Tibial artery (tissue), 4 donors: ENCODE data around the gene ZFAND3.

Source experiments
- DNase-seq, 2 donors: peaks; one replicate each; pipeline ENCODE4 v3.0.0-alpha.2; 2019
- H3K27ac ChIP-seq, 2 donors: fragments of 200-600 bp; sonication (generic) in 1 of 2; 1 replicate in 1 of 2; 2 replicates in 1 of 2; pipeline ENCODE4 v1.5.1; 2018 to 2019; ENCODE audit warnings: mild to moderate bottlenecking in 1 of 2
- H3K27me3 ChIP-seq, 2 donors: fragments of 200-600 bp; sonication (generic) in 1 of 2; one replicate each; pipeline versions ENCODE4 v1.5.1 to v1.6.0; 2016 to 2019
- H3K36me3 ChIP-seq, 3 donors: fragments of 200-600 bp; sonication (generic) in 2 of 3; one replicate each; pipeline ENCODE4 v1.5.1; 2016 to 2019; ENCODE audit warnings: mild to moderate bottlenecking in 2 of 3
- H3K4me1 ChIP-seq, 4 donors: fragments of 200-600 bp; sonication (generic) in 2 of 4; 1 replicate in 3 of 4; 2 replicates in 1 of 4; pipeline ENCODE4 v1.5.1; 2016 to 2019
- H3K4me3 ChIP-seq, 2 donors: fragments of 200-600 bp; sonication (generic) in 1 of 2; 1 replicate in 1 of 2; 2 replicates in 1 of 2; pipeline ENCODE4 v1.5.1; 2018 to 2019; ENCODE audit warnings: mild to moderate bottlenecking in 2 of 2
- H3K9me3 ChIP-seq, 3 donors: fragments of 200-600 bp; sonication (generic) in 1 of 3; one replicate each; pipeline ENCODE4 v1.5.1; 2016 to 2019
- CTCF ChIP-seq, 2 experiments: fragments of 200-600 bp in 1 of 2; fragments of 450-650 bp in 1 of 2; IDR thresholded peaks; one replicate each; pipeline ENCODE4 v1.5.1; 2017 to 2019; ENCODE audit warnings: antibody characterized with exemption in 2 of 2, mild to moderate bottlenecking in 1 of 2, moderate library complexity in 1 of 2
- intact Hi-C: fragments of 100-400 bp; cut with DNase I; formaldehyde crosslinking; loops from one replicate; pipeline ENCODE4 v1.15.0; 2023; ENCODE audit warnings: low total_unique reads

ZFAND3 gene

GRCh38 chr6:38179794-38180430 is 360.4 kb downstream of the ZFAND3 start:
- H3K9me3 ChIP-seq: no peaks in the 10 kb centered on the region
- H3K4me3 ChIP-seq: no peak overlapping the region
- H3K36me3 ChIP-seq: peaks cover 0 to 11% (median 0%) of the 10 kb centered on the region in 3 donors
- no peak for TF ChIP-seq CTCF (IDR thresholded peaks at IDR 0.05)
- H3K4me1 ChIP-seq: no peaks in the 10 kb centered on the region
- no peak overlapping the region for H3K27ac ChIP-seq
- no peak for DNase-seq
- intact Hi-C loops: no loop called here
- H3K27me3 ChIP-seq: no peaks in the 10 kb centered on the region

- intact Hi-C loops: no loop called here
- no peak for DNase-seq
Observed at GRCh38 chr6:38180586-38180985, 361.1 kb downstream of the ZFAND3 start.

GRCh38 chr6:38182426-38182825 is 362.9 kb downstream of the ZFAND3 start:
- H3K4me3 ChIP-seq: no peak overlapping the region
- TF ChIP-seq CTCF (IDR thresholded peaks at IDR 0.05): no peak
- intact Hi-C loops: no loop called here
- H3K36me3 ChIP-seq: no peaks in the 10 kb centered on the region
- no peaks in the 10 kb centered on the region for H3K9me3 ChIP-seq
- no peaks in the 10 kb centered on the region for H3K27me3 ChIP-seq
- DNase-seq: peak in 1 of 2 donors; percentile 61
- no peak overlapping the region for H3K27ac ChIP-seq
- H3K4me1 ChIP-seq: no peaks in the 10 kb centered on the region

More at GRCh38 chr6:38180586-38180985, 361.1 kb downstream of the ZFAND3 start:
- Histone ChIP-seq H3K9me3 (no peaks in the 10 kb centered on the region), H3K36me3 (peaks cover 0 to 4% (median 0%) of the 10 kb centered on the region in 3 donors), H3K27me3 (no peaks in the 10 kb centered on the region), H3K4me1 (no peaks in the 10 kb centered on the region), H3K4me3 (no peak overlapping the region), H3K27ac (no peak overlapping the region)
- no peak for TF ChIP-seq CTCF (IDR thresholded peaks at IDR 0.05)

- intact Hi-C loops: no loop called here
- H3K4me3 ChIP-seq: no peak overlapping the region
- no peaks in the 10 kb centered on the region for H3K4me1 ChIP-seq
- no peak overlapping the region for H3K27ac ChIP-seq
- H3K9me3 ChIP-seq: no peaks in the 10 kb centered on the region
- H3K27me3 ChIP-seq: no peaks in the 10 kb centered on the region
- TF ChIP-seq CTCF (IDR thresholded peaks at IDR 0.05): no peak
- H3K36me3 ChIP-seq: no peaks in the 10 kb centered on the region
- peak in 1 of 2 donors; percentile 50 for DNase-seq
Observed at GRCh38 chr6:38183856-38184584, 364.5 kb downstream of the ZFAND3 start.

- no peaks in the 10 kb centered on the region for H3K36me3 ChIP-seq
- peak in 1 of 2 donors; percentile 46 for DNase-seq
- no peak for TF ChIP-seq CTCF (IDR thresholded peaks at IDR 0.05)
- H3K9me3 ChIP-seq: no peaks in the 10 kb centered on the region
- no peak overlapping the region for H3K27ac ChIP-seq
- H3K4me1 ChIP-seq: no peaks in the 10 kb centered on the region
- H3K4me3 ChIP-seq: no peak overlapping the region
- intact Hi-C loops: no loop called here
- H3K27me3 ChIP-seq: no peaks in the 10 kb centered on the region
Observed at GRCh38 chr6:38184585-38185080, 365.1 kb downstream of the ZFAND3 start.
